Endodermal cell (in vitro differentiated cells): ENCODE results near the gene MUC16. TPM values are rescaled to one million over a fixed set of nuclear protein-coding genes. Genes with fewer than 3 reads are reported as not detected.

Source experiments
- DNase-seq: peaks from one replicate; pipeline ENCODE4 v3.0.0-alpha.2; 2017
- H3K27ac ChIP-seq: 2 replicates; pipeline ENCODE4 v1.5.1; 2013; ENCODE audit warnings: mild to moderate bottlenecking, low read depth, low read length, moderate library complexity
- H3K27me3 ChIP-seq: 2 replicates; pipeline ENCODE4 v1.6.1; 2013; ENCODE audit warnings: mild to moderate bottlenecking, low read length, moderate library complexity; ENCODE audit not compliant: insufficient read depth, control insufficient read depth, poor library complexity, severe bottlenecking
- H3K36me3 ChIP-seq: 2 replicates; pipeline ENCODE4 v1.7.0; 2013; ENCODE audit warnings: mild to moderate bottlenecking, low read length, moderate library complexity; ENCODE audit not compliant: control insufficient read depth, insufficient read depth
- H3K4me1 ChIP-seq: one replicate; pipeline ENCODE4 v1.7.0; 2013; ENCODE audit warnings: low read length; ENCODE audit not compliant: control insufficient read depth, insufficient read depth
- H3K4me3 ChIP-seq: 2 replicates; pipeline ENCODE4 v1.5.1; 2013; ENCODE audit warnings: mild to moderate bottlenecking, low read length, moderate library complexity
- H3K9ac ChIP-seq: 2 replicates; pipeline ENCODE4 v1.6.1; 2013; ENCODE audit warnings: mild to moderate bottlenecking, low read length, moderate library complexity; ENCODE audit not compliant: poor library complexity, severe bottlenecking; ENCODE audit errors: extremely low read depth
- H3K9me3 ChIP-seq: 2 replicates; pipeline ENCODE4 v1.6.1; 2013; ENCODE audit warnings: mild to moderate bottlenecking, low read length, moderate library complexity; ENCODE audit not compliant: control insufficient read depth
- H3K27ac Mint-ChIP-seq: 2 replicates; pipeline ENCODE4 v1.8.0; 2020; ENCODE audit warnings: mixed read lengths
- H3K27me3 Mint-ChIP-seq: 2 replicates; pipeline ENCODE4 v1.8.0; 2021; ENCODE audit warnings: mild to moderate bottlenecking, mixed read lengths; ENCODE audit not compliant: insufficient read depth
- H3K36me3 Mint-ChIP-seq: 2 replicates; pipeline ENCODE4 v1.8.0; 2020; ENCODE audit warnings: low read depth, mixed read lengths
- H3K4me1 Mint-ChIP-seq: 2 replicates; pipeline ENCODE4 v1.8.0; 2020; ENCODE audit warnings: mixed read lengths
- H3K4me3 Mint-ChIP-seq: 2 replicates; pipeline ENCODE4 v1.8.0; 2020; ENCODE audit warnings: mild to moderate bottlenecking, moderate library complexity, mixed read lengths
- H3K9me3 Mint-ChIP-seq: 2 replicates; pipeline ENCODE4 v1.8.0; 2020; ENCODE audit warnings: mild to moderate bottlenecking, mixed read lengths
- CTCF ChIP-seq: fragments of 200-600 bp; sonication (generic); conservative IDR thresholded peaks from 2 replicates; pipeline ENCODE4 v1.5.0; 2021; ENCODE audit warnings: antibody characterized with exemption, mild to moderate bottlenecking
- WGBS, 2 experiments: methylation state at CpG; one replicate each; pipeline versions ENCODE4 v1.1.5 to v1.1.7; 2013; ENCODE audit warnings: missing lambda C conversion rate in 2 of 2, mixed read lengths in 1 of 2; ENCODE audit not compliant: insufficient coverage in 1 of 2, insufficient read length in 1 of 2; 5-methylcytosine and 5-hydroxymethylcytosine counted together
- total RNA-seq, 2 donors: library from RNA; stranded (reverse); fragmentation: NEBNext Ultra II Directional in 1 of 2; extraction: Animal tissue kit (Norgen Biotek cat#: 25700) in 1 of 2; gene quantifications; 2 replicates in 1 of 2; 3 replicates in 1 of 2; pipeline ENCODE4 v1.2.1, GENCODE V29; 2021

Gene MUC16
- total RNA-seq, 2 donors from 2014 or later = 0.13 to 0.40 TPM

DNA sequence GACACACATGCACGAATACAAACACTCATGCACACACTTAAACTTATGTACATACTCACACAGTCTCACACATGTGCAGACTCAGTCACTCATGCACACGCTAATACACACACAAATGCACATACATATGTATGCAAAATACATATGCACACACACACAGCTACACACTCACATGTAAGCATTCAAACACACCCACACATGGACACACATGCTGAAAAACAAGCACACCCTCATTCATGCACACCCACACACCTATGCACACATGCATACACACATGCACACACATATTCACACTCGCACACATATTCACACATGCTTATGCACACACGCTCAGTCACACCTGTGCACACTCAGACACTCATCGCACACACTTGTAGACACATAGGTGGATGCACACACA lies 9.3 kb downstream of the MUC16 start:
- Mint-ChIP-seq H3K4me1 (no peaks in the 10 kb centered on the region), H3K36me3 (no peaks in the 10 kb centered on the region), H3K9me3 (peaks cover 54% of the 10 kb centered on the region), H3K27me3 (peaks cover 3% of the 10 kb centered on the region), H3K4me3 (no peak overlapping the region), H3K27ac (no peak overlapping the region)
- Histone ChIP-seq H3K9ac (no peak overlapping the region), H3K9me3 (peaks cover 8% of the 10 kb centered on the region), H3K36me3 (no peaks in the 10 kb centered on the region), H3K4me3 (no peak overlapping the region), H3K4me1 (no peaks in the 10 kb centered on the region), H3K27me3 (no peaks in the 10 kb centered on the region), H3K27ac (no peak overlapping the region)
- 83 to 84% methylated on average over 4 to 5 of the region's 5 CpGs for WGBS, 2 experiments
- no peak for DNase-seq
- TF ChIP-seq CTCF = no peak

DNA sequence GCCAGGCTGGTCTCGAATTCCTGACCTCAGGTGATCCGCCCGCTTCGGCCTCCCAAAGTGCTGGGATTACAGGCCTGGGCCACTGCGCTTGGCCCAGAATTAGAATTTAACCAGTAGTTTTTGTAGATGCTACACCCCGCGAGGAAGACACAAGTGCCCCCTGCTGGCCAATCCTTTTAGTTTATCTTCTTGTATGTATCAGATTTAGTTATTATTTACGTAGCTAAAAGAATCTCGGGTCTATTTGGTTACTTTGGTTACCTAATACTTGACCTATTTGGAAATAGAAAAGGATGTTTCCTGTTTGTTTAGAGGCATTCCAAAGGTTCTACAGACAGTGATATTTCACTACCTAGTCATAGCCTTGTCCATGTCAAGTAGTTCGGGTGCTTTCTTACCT lies 22.0 kb downstream of the MUC16 start:
- Mint-ChIP-seq H3K4me3 (no peak overlapping the region), H3K4me1 (no peaks in the 10 kb centered on the region), H3K27me3 (no peaks in the 10 kb centered on the region), H3K36me3 (no peaks in the 10 kb centered on the region), H3K9me3 (peaks cover 69% of the 10 kb centered on the region), H3K27ac (no peak overlapping the region)
- no peak overlapping the region for H3K9ac ChIP-seq
- no peaks in the 10 kb centered on the region for H3K4me1 ChIP-seq
- H3K36me3 ChIP-seq = no peaks in the 10 kb centered on the region
- DNase-seq = peak; percentile 67
- H3K27me3 ChIP-seq = no peaks in the 10 kb centered on the region
- no peaks in the 10 kb centered on the region for H3K9me3 ChIP-seq
- no peak overlapping the region for H3K4me3 ChIP-seq
- peak; percentile 44 for TF ChIP-seq CTCF
- H3K27ac ChIP-seq = no peak overlapping the region
- WGBS, 2 experiments = 83 to 91% methylated on average over 8 to 10 of the region's 10 CpGs

DNA sequence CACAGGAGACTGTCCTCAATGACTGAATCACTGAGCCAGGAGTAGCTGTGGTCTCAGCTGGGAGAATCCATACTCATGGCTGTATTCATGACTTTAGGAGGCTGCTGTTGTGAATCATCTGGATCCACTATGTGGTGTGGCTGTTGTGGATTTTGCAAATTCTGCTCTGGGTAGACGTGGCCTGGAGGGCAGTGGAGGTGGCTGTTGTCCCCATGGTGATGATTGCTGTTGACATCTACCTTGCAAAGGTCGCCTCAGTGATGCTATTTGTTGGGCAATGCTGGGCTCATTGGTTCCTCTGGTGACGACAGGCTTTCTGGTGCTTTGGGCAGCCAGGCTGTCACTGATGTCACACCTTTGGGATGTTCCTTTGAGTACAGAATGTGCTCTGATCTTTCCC lies 23.9 kb downstream of the MUC16 start:
- 42 to 57% methylated on average over 3 of the region's 3 CpGs for WGBS, 2 experiments
- Mint-ChIP-seq H3K4me1 (no peaks in the 10 kb centered on the region), H3K4me3 (no peak overlapping the region), H3K27me3 (no peaks in the 10 kb centered on the region), H3K27ac (no peak overlapping the region), H3K36me3 (no peaks in the 10 kb centered on the region), H3K9me3 (peaks cover 74% of the 10 kb centered on the region)
- Histone ChIP-seq H3K4me3 (no peak overlapping the region), H3K9me3 (no peaks in the 10 kb centered on the region), H3K27ac (no peak overlapping the region), H3K9ac (no peak overlapping the region), H3K36me3 (no peaks in the 10 kb centered on the region), H3K4me1 (no peaks in the 10 kb centered on the region), H3K27me3 (no peaks in the 10 kb centered on the region)
- TF ChIP-seq CTCF = no peak
- DNase-seq = no peak
